Ishikawa (cell line): Measurements from ENCODE around the gene MPC1L.

Experiments used
- CEBPB ChIP-seq: IDR thresholded peaks from 2 replicates; pipeline ENCODE4 v1.6.1; 2012
- CREB1 ChIP-seq: IDR thresholded peaks from 2 replicates; pipeline ENCODE4 v1.6.1; 2012; ENCODE audit warnings: low read depth
- EGR1 ChIP-seq: IDR thresholded peaks from 2 replicates; pipeline ENCODE4 v1.6.1; 2012
- EP300 ChIP-seq: IDR thresholded peaks from 2 replicates; pipeline ENCODE4 v1.6.1; 2012; ENCODE audit warnings: borderline replicate concordance
- FOXM1 ChIP-seq: IDR thresholded peaks from 2 replicates; pipeline ENCODE4 v1.6.1; 2012; ENCODE audit warnings: low read depth, borderline replicate concordance
- MAX ChIP-seq: IDR thresholded peaks from 2 replicates; pipeline ENCODE4 v1.6.1; 2012
- RAD21 ChIP-seq: IDR thresholded peaks from 2 replicates; pipeline ENCODE4 v1.6.1; 2012; ENCODE audit warnings: low read depth
- TAF1 ChIP-seq: IDR thresholded peaks from 2 replicates; pipeline ENCODE4 v1.6.1; 2012; ENCODE audit warnings: low read depth, mild to moderate bottlenecking
- TCF12 ChIP-seq: IDR thresholded peaks from 2 replicates; pipeline ENCODE4 v1.6.1; 2012; ENCODE audit warnings: low read depth
- TEAD4 ChIP-seq: IDR thresholded peaks from 2 replicates; pipeline ENCODE4 v1.6.1; 2012
- USF1 ChIP-seq: IDR thresholded peaks from 2 replicates; pipeline ENCODE4 v1.6.1; 2012
- YY1 ChIP-seq: IDR thresholded peaks from 2 replicates; pipeline ENCODE4 v1.6.1; 2012; ENCODE audit warnings: low read depth
- ZBTB7A ChIP-seq: IDR thresholded peaks from 2 replicates; pipeline ENCODE4 v1.6.1; 2012; ENCODE audit warnings: low read depth
- TF ChIP-seq, protein P1 (sequence below): IDR thresholded peaks from 2 replicates; pipeline ENCODE4 v1.6.1; 2012; ENCODE audit warnings: low read depth, mild to moderate bottlenecking

- no peak for TF ChIP-seq CREB1
- no peak for TF ChIP-seq USF1
- no peak for TF ChIP-seq YY1
- no peak for TF ChIP-seq EP300
- no peak for TF ChIP-seq CEBPB
- no peak for TF ChIP-seq TEAD4
- TF ChIP-seq, protein P1, sequence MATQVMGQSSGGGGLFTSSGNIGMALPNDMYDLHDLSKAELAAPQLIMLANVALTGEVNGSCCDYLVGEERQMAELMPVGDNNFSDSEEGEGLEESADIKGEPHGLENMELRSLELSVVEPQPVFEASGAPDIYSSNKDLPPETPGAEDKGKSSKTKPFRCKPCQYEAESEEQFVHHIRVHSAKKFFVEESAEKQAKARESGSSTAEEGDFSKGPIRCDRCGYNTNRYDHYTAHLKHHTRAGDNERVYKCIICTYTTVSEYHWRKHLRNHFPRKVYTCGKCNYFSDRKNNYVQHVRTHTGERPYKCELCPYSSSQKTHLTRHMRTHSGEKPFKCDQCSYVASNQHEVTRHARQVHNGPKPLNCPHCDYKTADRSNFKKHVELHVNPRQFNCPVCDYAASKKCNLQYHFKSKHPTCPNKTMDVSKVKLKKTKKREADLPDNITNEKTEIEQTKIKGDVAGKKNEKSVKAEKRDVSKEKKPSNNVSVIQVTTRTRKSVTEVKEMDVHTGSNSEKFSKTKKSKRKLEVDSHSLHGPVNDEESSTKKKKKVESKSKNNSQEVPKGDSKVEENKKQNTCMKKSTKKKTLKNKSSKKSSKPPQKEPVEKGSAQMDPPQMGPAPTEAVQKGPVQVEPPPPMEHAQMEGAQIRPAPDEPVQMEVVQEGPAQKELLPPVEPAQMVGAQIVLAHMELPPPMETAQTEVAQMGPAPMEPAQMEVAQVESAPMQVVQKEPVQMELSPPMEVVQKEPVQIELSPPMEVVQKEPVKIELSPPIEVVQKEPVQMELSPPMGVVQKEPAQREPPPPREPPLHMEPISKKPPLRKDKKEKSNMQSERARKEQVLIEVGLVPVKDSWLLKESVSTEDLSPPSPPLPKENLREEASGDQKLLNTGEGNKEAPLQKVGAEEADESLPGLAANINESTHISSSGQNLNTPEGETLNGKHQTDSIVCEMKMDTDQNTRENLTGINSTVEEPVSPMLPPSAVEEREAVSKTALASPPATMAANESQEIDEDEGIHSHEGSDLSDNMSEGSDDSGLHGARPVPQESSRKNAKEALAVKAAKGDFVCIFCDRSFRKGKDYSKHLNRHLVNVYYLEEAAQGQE = no peak
- TF ChIP-seq ZBTB7A = no peak
- no peak for TF ChIP-seq MAX
- no peak for TF ChIP-seq TCF12
- TF ChIP-seq TAF1 = no peak
- TF ChIP-seq RAD21 = no peak
- no peak for TF ChIP-seq EGR1
- no peak for TF ChIP-seq FOXM1
Observed at GRCh38 chrX:40646489-40647306, 23.5 kb downstream of the MPC1L start.
